Measurements from ENCODE around the gene LIMCH1.

GRCh38 chr4:41517121-41517520, 20.8 kb upstream of the LIMCH1 start:
- TF ChIP-seq, protein P1, sequence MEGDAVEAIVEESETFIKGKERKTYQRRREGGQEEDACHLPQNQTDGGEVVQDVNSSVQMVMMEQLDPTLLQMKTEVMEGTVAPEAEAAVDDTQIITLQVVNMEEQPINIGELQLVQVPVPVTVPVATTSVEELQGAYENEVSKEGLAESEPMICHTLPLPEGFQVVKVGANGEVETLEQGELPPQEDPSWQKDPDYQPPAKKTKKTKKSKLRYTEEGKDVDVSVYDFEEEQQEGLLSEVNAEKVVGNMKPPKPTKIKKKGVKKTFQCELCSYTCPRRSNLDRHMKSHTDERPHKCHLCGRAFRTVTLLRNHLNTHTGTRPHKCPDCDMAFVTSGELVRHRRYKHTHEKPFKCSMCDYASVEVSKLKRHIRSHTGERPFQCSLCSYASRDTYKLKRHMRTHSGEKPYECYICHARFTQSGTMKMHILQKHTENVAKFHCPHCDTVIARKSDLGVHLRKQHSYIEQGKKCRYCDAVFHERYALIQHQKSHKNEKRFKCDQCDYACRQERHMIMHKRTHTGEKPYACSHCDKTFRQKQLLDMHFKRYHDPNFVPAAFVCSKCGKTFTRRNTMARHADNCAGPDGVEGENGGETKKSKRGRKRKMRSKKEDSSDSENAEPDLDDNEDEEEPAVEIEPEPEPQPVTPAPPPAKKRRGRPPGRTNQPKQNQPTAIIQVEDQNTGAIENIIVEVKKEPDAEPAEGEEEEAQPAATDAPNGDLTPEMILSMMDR (conservative IDR thresholded peaks at IDR 0.05; ENCODE audit: low read length): no peak
- no peak for TF ChIP-seq EZH2phosphoT487 (IDR thresholded peaks at IDR 0.05; ENCODE audit: borderline replicate concordance, low read depth, low read length)
